HCT116 (cell line): Measurements from ENCODE around the gene MPPED1. TPM values are rescaled to one million over a fixed set of nuclear protein-coding genes. Genes with fewer than 3 reads are reported as not detected.

Experiments used
- ATAC-seq: fragments of 200-7000 bp; cut with Tn5 transposase; 2 replicates; pipeline ENCODE4 v1.9.1; 2020; ENCODE audit warnings: mild to moderate bottlenecking, moderate library complexity
- BruUV-seq: library from RNA; stranded (reverse); fragments of 400-500 nt; replicated peaks from 2 replicates; lab custom pipeline; 2021; lab: Mats Ljungman, UMichigan
- CTCF ChIA-PET: fragments of 300-600 bp; sonication (Branson Sonifier 250); formaldehyde crosslinking; loops from one replicate; lab custom pipeline; 2021; ENCODE audit warnings: antibody characterized with exemption; lab: Charles Lee
- POLR2A ChIA-PET: fragments of 300-600, 350-600 bp; sonication (Branson Sonifier 250); formaldehyde crosslinking; loops from one replicate; lab custom pipeline; 2021; ENCODE audit warnings: antibody characterized with exemption; lab: Charles Lee
- RAD21 ChIA-PET, 2 experiments: fragments of 300-600 bp; sonication (Branson Sonifier 250); formaldehyde crosslinking; loops; one replicate each; lab custom pipeline; 2023; ENCODE audit warnings: low total read pairs in 2 of 2; ENCODE audit not compliant: uncharacterized antibody in 2 of 2, unreplicated experiment in 2 of 2, low non-redundant PET in 1 of 2; lab: Charles Lee
- DNase-seq: peaks from one replicate; pipeline ENCODE4 v3.0.0-alpha.2; 2010; ENCODE audit warnings: low read depth, low spot score
- H2AFZ ChIP-seq: fragments of 200-600 bp; shearing (Covaris generic), sonication (generic); 2 replicates; pipeline ENCODE4 v1.6.1; 2017; ENCODE audit warnings: low read depth, mixed run types, mixed read lengths, antibody characterized with exemption, low read length; ENCODE audit not compliant: poor library complexity, severe bottlenecking
- H3K27ac ChIP-seq: 2 replicates; pipeline ENCODE4 v1.5.1; 2012; ENCODE audit warnings: low read depth, low read length
- H3K27me3 ChIP-seq: fragments of 200-600 bp; sonication (generic); 2 replicates; pipeline ENCODE4 v1.6.1; 2016; ENCODE audit warnings: mixed run types, low read length, mixed read lengths; ENCODE audit not compliant: insufficient read depth
- H3K36me3 ChIP-seq, 2 experiments: fragments of 200-500 bp in 1 of 2; fragments of 200-600 bp in 1 of 2; sonication (Bioruptor generic) in 1 of 2; sonication (generic) in 1 of 2; 2 replicates each; pipeline versions ENCODE4 v1.5.1 to v1.6.1; 2014 to 2016; ENCODE audit warnings: low read length in 2 of 2, inconsistent platforms in 1 of 2, mixed read lengths in 1 of 2, mixed run types in 1 of 2; ENCODE audit not compliant: insufficient read depth in 2 of 2, control insufficient read depth in 1 of 2
- H3K4me1 ChIP-seq, 2 experiments: fragments of 200-600 bp in 1 of 2; sonication (generic) in 1 of 2; 2 replicates each; pipeline versions ENCODE4 v1.5.1 to v1.6.1; 2012 to 2017; ENCODE audit warnings: low read length in 2 of 2, inconsistent platforms in 1 of 2, mild to moderate bottlenecking in 1 of 2, mixed read lengths in 1 of 2, mixed run types in 1 of 2, moderate library complexity in 1 of 2; ENCODE audit not compliant: insufficient read depth in 2 of 2, control insufficient read depth in 1 of 2
- H3K4me2 ChIP-seq: fragments of 200-600 bp; sonication (generic); 2 replicates; pipeline ENCODE4 v1.6.1; 2017; ENCODE audit warnings: mixed run types, low read length, mixed read lengths
- H3K4me3 ChIP-seq, 2 experiments: fragments of 200-600 bp in 1 of 2; sonication (generic) in 1 of 2; replicated peaks in 1 of 2; 2 replicates each; pipeline ENCODE4 v1.5.1; 2011 to 2016; ENCODE audit warnings: low read length in 2 of 2, control low read depth in 1 of 2, low read depth in 1 of 2, mild to moderate bottlenecking in 1 of 2, mixed read lengths in 1 of 2, mixed run types in 1 of 2
- H3K79me2 ChIP-seq: fragments of 200-600 bp; sonication (generic); 2 replicates; pipeline ENCODE4 v1.6.1; 2017; ENCODE audit warnings: mild to moderate bottlenecking, mixed run types, low read length, moderate library complexity, mixed read lengths; ENCODE audit not compliant: insufficient read depth
- H3K9ac ChIP-seq: fragments of 200-600 bp; sonication (generic); 2 replicates; pipeline ENCODE4 v1.6.1; 2016; ENCODE audit warnings: low read length, mixed read lengths
- H3K9me2 ChIP-seq: fragments of 200-600 bp; sonication (generic), shearing (Covaris generic); 2 replicates; pipeline ENCODE4 v1.6.1; 2017; ENCODE audit warnings: mixed run types, mild to moderate bottlenecking, moderate library complexity; ENCODE audit not compliant: insufficient read depth
- H3K9me3 ChIP-seq, 2 experiments: fragments of 200-500 bp in 1 of 2; fragments of 200-600 bp in 1 of 2; sonication (Bioruptor generic) in 1 of 2; sonication (generic) in 1 of 2; 2 replicates each; pipeline ENCODE4 v1.6.1; 2014 to 2017; ENCODE audit warnings: low read length in 2 of 2, mixed read lengths in 2 of 2, inconsistent platforms in 1 of 2, low read depth in 1 of 2, mild to moderate bottlenecking in 1 of 2, mixed run types in 1 of 2, moderate library complexity in 1 of 2; ENCODE audit not compliant: control insufficient read depth in 1 of 2, insufficient read depth in 1 of 2
- H4K20me1 ChIP-seq: fragments of 200-600 bp; sonication (generic), shearing (Covaris generic); 2 replicates; pipeline ENCODE4 v1.6.1; 2017; ENCODE audit warnings: mixed run types, mild to moderate bottlenecking, moderate library complexity; ENCODE audit not compliant: insufficient read depth
- ATF3 ChIP-seq: IDR thresholded peaks from 2 replicates; pipeline ENCODE4 v1.6.1; 2012
- CBX3 ChIP-seq: IDR thresholded peaks from 2 replicates; pipeline ENCODE4 v1.6.1; 2012; ENCODE audit warnings: low read depth
- CEBPB ChIP-seq: IDR thresholded peaks from 2 replicates; pipeline ENCODE4 v1.6.1; 2012; ENCODE audit warnings: low read depth
- CTCF ChIP-seq, 3 experiments: fragments of 200-600 bp in 1 of 3; sonication (generic) in 1 of 3; IDR thresholded peaks in 2 of 3; conservative IDR thresholded peaks in 1 of 3; 2 replicates each; pipeline ENCODE4 v1.5.1; 2012 to 2017; ENCODE audit warnings: low read depth in 2 of 3, low read length in 2 of 3, antibody characterized with exemption in 1 of 3, borderline replicate concordance in 1 of 3, control low read depth in 1 of 3, mild to moderate bottlenecking in 1 of 3, mixed read lengths in 1 of 3, mixed run types in 1 of 3, moderate library complexity in 1 of 3; ENCODE audit not compliant: insufficient read depth in 1 of 3
- EGR1 ChIP-seq: IDR thresholded peaks from 2 replicates; pipeline ENCODE4 v1.6.1; 2012; ENCODE audit warnings: low read depth
- ELF1 ChIP-seq: IDR thresholded peaks from 2 replicates; pipeline ENCODE4 v1.6.1; 2012; ENCODE audit warnings: low read depth, borderline replicate concordance
- EZH2phosphoT487 ChIP-seq: fragments of 200-600 bp; IDR thresholded peaks from 2 replicates; pipeline ENCODE4 v1.6.1; 2018; ENCODE audit warnings: antibody characterized with exemption, borderline replicate concordance
- POLR2AphosphoS5 ChIP-seq: IDR thresholded peaks from 2 replicates; pipeline ENCODE4 v1.6.1; 2011; ENCODE audit warnings: mild to moderate bottlenecking, low read depth, low read length, moderate library complexity
- RAD21 ChIP-seq: IDR thresholded peaks from 2 replicates; pipeline ENCODE4 v1.6.1; 2012; ENCODE audit warnings: low read depth, mild to moderate bottlenecking
- REST ChIP-seq: IDR thresholded peaks from 2 replicates; pipeline ENCODE4 v1.6.1; 2012; ENCODE audit warnings: low read depth
- SIN3A ChIP-seq: IDR thresholded peaks from 2 replicates; pipeline ENCODE4 v1.6.1; 2012; ENCODE audit warnings: low read depth
- SP1 ChIP-seq: IDR thresholded peaks from 2 replicates; pipeline ENCODE4 v1.6.1; 2012; ENCODE audit warnings: low read depth
- SRF ChIP-seq: IDR thresholded peaks from 2 replicates; pipeline ENCODE4 v1.6.1; 2012; ENCODE audit warnings: low read depth
- TCF7L2 ChIP-seq: IDR thresholded peaks from 2 replicates; pipeline ENCODE4 v1.7.0; 2011; ENCODE audit warnings: borderline replicate concordance, inconsistent platforms; ENCODE audit not compliant: insufficient read depth, insufficient read length; ENCODE audit errors: extremely low read depth
- ZBTB33 ChIP-seq: IDR thresholded peaks from 2 replicates; pipeline ENCODE4 v1.6.1; 2011; ENCODE audit warnings: mild to moderate bottlenecking, low read length, moderate library complexity; ENCODE audit not compliant: insufficient replicate concordance; ENCODE audit errors: extremely low read depth
- ZNF274 ChIP-seq: fragments of 200-500 bp; sonication (Bioruptor generic); IDR thresholded peaks from 2 replicates; pipeline ENCODE4 v1.6.1; 2014; ENCODE audit warnings: mild to moderate bottlenecking, low read depth, low read length, inconsistent platforms
- intact Hi-C: fragments of 100-400 bp; cut with micrococcal nuclease; formaldehyde crosslinking; loops from 2 replicates; pipeline ENCODE4 v1.10.0; 2022
- total RNA-seq: library from RNA; stranded (reverse); gene quantifications from one replicate; pipeline ENCODE4 v1.2.1, GENCODE V29; 2021; ENCODE audit not compliant: unreplicated experiment

Gene MPPED1
- total RNA-seq, 1 experiment from 2014 or later = not detected

GRCh38 chr22:43533656-43534428, 122.0 kb downstream of the MPPED1 start:
- ChIA-PET RAD21 (interaction anchor here in 1 of 2 experiments (0.5 kb wide), 1 partner anchor 70 kb away, joined by 3 read pairs; no protein-coding TSS in a partner anchor), CTCF (no interaction called here), POLR2A (no interaction called here)
- Histone ChIP-seq H3K4me2 (no peak overlapping the region), H3K27ac (no peak overlapping the region), H3K9ac (no peak overlapping the region), H3K4me1 (no peaks in the 10 kb centered on the region), H3K9me3 (no peaks in the 10 kb centered on the region), H3K4me3 (no peak overlapping the region), H3K36me3 (no peaks in the 10 kb centered on the region), H3K27me3 (peaks cover 30% of the 10 kb centered on the region), H4K20me1 (no peaks in the 10 kb centered on the region), H3K9me2 (no peaks in the 10 kb centered on the region), H2AFZ (no peak overlapping the region), H3K79me2 (no peaks in the 10 kb centered on the region)
- no TSS peak for BruUV-seq
- TF ChIP-seq EZH2phosphoT487 (no peak), SP1 (no peak), RAD21 (no peak), POLR2AphosphoS5 (no peak), CEBPB (no peak), SIN3A (no peak), ZBTB33 (no peak), ATF3 (no peak), CBX3 (no peak), EGR1 (no peak), REST (no peak), TCF7L2 (no peak), CTCF (IDR thresholded peaks at IDR 0.05 in 2 of 3, conservative IDR thresholded peaks at IDR 0.05 in 1 of 3; ENCODE audit: borderline replicate concordance in 1 of 3, insufficient read depth in 1 of 3, low read depth in 2 of 3, low read length in 2 of 3) (no peak), ELF1 (no peak), SRF (no peak), ZNF274 (no peak)
- no peak for DNase-seq
- no peak for ATAC-seq
- intact Hi-C loops = no loop called here
